Breast epithelium (tissue), 3 donors: Measurements from ENCODE around the gene AEBP1.

ENCODE experiments used
- CTCF ChIP-seq, 3 donors: fragments of 450-650 bp; IDR thresholded peaks; one replicate each; pipeline ENCODE4 v1.5.1; 2016 to 2017; ENCODE audit warnings: antibody characterized with exemption in 3 of 3, mild to moderate bottlenecking in 3 of 3, moderate library complexity in 3 of 3
- POLR2A ChIP-seq: fragments of 450-650 bp; IDR thresholded peaks from one replicate; pipeline ENCODE4 v1.6.1; 2016; ENCODE audit warnings: antibody characterized with exemption, mild to moderate bottlenecking, moderate library complexity
- POLR2AphosphoS5 ChIP-seq, 3 donors: sonication (generic); formaldehyde crosslinking; IDR thresholded peaks; one replicate each; pipeline ENCODE4 v1.6.1; 2017; ENCODE audit warnings: antibody characterized with exemption in 3 of 3

- TF ChIP-seq CTCF (IDR thresholded peaks at IDR 0.05) (no peak), POLR2A (no peak), POLR2AphosphoS5 (IDR thresholded peaks at IDR 0.05) (no peak)
Observed at GRCh38 chr7:44158096-44158872, 54.1 kb downstream of the AEBP1 start.
